H1 (cell line): ENCODE measurements around the gene SMU1. TPM values are rescaled to one million over a fixed set of nuclear protein-coding genes. Genes with fewer than 3 reads are reported as not detected.

ENCODE experiments used
- CBX5 ChIP-seq: fragments of 300-800, 300-1000 bp; sonication (generic); IDR thresholded peaks from 2 replicates; pipeline ENCODE4 v1.7.1; 2016; ENCODE audit warnings: antibody characterized with exemption, low read length, low read depth
- CHD7 ChIP-seq: fragments of 300-600 bp; sonication (generic); IDR thresholded peaks from 2 replicates; pipeline ENCODE4 v1.7.1; 2012; ENCODE audit warnings: low read length, moderate library complexity, mild to moderate bottlenecking, inconsistent platforms; ENCODE audit not compliant: insufficient replicate concordance
- CREB1 ChIP-seq: IDR thresholded peaks from 2 replicates; pipeline ENCODE4 v1.6.1; 2012; ENCODE audit warnings: inconsistent platforms
- E2F6 ChIP-seq: IDR thresholded peaks from 2 replicates; pipeline ENCODE4 v1.6.1; 2012; ENCODE audit warnings: inconsistent platforms
- HDAC6 ChIP-seq: IDR thresholded peaks from one replicate; pipeline ENCODE4 v1.7.1; 2012; ENCODE audit warnings: low read depth, mild to moderate bottlenecking, inconsistent platforms, low read length, moderate library complexity
- JUN ChIP-seq: IDR thresholded peaks from 2 replicates; pipeline ENCODE4 v1.6.1; 2011; ENCODE audit warnings: low read depth, mild to moderate bottlenecking, improper control_type of control experiment, low read length
- POU5F1 ChIP-seq: IDR thresholded peaks from 2 replicates; pipeline ENCODE4 v1.6.1; 2011; ENCODE audit warnings: low read depth, mild to moderate bottlenecking, low read length, moderate library complexity
- RBBP5 ChIP-seq: IDR thresholded peaks from 2 replicates; pipeline ENCODE4 v1.7.1; 2012; ENCODE audit warnings: low read depth, mild to moderate bottlenecking, inconsistent platforms, low read length, moderate library complexity, borderline replicate concordance
- YY1 ChIP-seq: IDR thresholded peaks from 2 replicates; pipeline ENCODE4 v1.6.1; 2011; ENCODE audit warnings: low read depth, mild to moderate bottlenecking, low read length
- polyA plus RNA-seq, 7 experiments: library from polyadenylated mRNA; depleted of rRNA in 3 of 7; stranded (reverse) in 5 of 7; unstranded in 2 of 7; fragments of >200 nt in 5 of 7; fragments of 200-250 nt in 2 of 7; gene quantifications; 1 replicate in 5 of 7; 2 replicates in 1 of 7; 4 replicates in 1 of 7; pipeline versions ENCODE4 v1.2.1 to v1.2.3, GENCODE V29; 2011 to 2013; ENCODE audit warnings: missing spikeins in 2 of 7, mixed read lengths in 2 of 7
- total RNA-seq: library from RNA; stranded (reverse); fragmentation: NEBNext Ultra II Directional; extraction: Animal tissue kit (Norgen Biotek cat#: 25700); gene quantifications from 2 replicates; pipeline ENCODE4 v1.2.1, GENCODE V29; 2021

The SMU1 gene
- total and polyA plus RNA-seq, 2 of the 8 experiments (the other 6 are each of a cell fraction or from before 2014, with no cell fraction given), result 8.4 to 26.0 TPM

GRCh38 chr9:33076046-33077004, at the start of gene SMU1 (continued):
- TF ChIP-seq CHD7, result no peak
- no peak for TF ChIP-seq CBX5
- no peak for TF ChIP-seq HDAC6
- no peak for TF ChIP-seq YY1
- TF ChIP-seq E2F6, result no peak
- no peak for TF ChIP-seq POU5F1
- peak; percentile 99 for TF ChIP-seq CREB1
- TF ChIP-seq RBBP5, result peak; percentile 80
- no peak for TF ChIP-seq JUN
